Measurements from ENCODE around the gene SUPT6H. TPM values are rescaled to one million over a fixed set of nuclear protein-coding genes. Genes with fewer than 3 reads are reported as not detected.

Gene SUPT6H
- total and polyA plus RNA-seq, 9 of the 15 experiments (the other 6 are each of a cell fraction or from before 2014, with no cell fraction given), result 1.7 to 77.7 (median 49.2) TPM

GRCh38 chr17:28744104-28744971, 82.3 kb downstream of the SUPT6H start (continued):
- TF ChIP-seq MXI1 (IDR thresholded peaks at IDR 0.05; ENCODE audit: low read depth, low read length) (peak; percentile 15; the same call in 1 of the 2 replicates), SMAD4 (CRISPR knock-in tag; conservative IDR thresholded peaks at IDR 0.05) (no peak), ZNF766 (CRISPR knock-in tag; conservative IDR thresholded peaks at IDR 0.05) (no peak), PURB (CRISPR knock-in tag; IDR thresholded peaks at IDR 0.05; ENCODE audit: low read depth) (no peak), ZNF197 (CRISPR knock-in tag; IDR thresholded peaks at IDR 0.05; ENCODE audit: low read depth) (peak; percentile 30; the same call in 1 of the 2 replicates), ZNF764 (CRISPR knock-in tag; IDR thresholded peaks at IDR 0.05; ENCODE audit: low read depth) (no peak), ZNF699 (CRISPR knock-in tag; IDR thresholded peaks at IDR 0.05; ENCODE audit: insufficient replicate concordance) (no peak), ZHX1 (conservative IDR thresholded peaks at IDR 0.05; ENCODE audit: low read length) (no peak), BRD9 (IDR thresholded peaks at IDR 0.05; ENCODE audit: low read depth, partially characterized antibody) (no peak), ZNF449 (CRISPR knock-in tag; IDR thresholded peaks at IDR 0.05) (peak; percentile 71; the same call in 1 of the 2 replicates), ZNF217 (CRISPR knock-in tag; IDR thresholded peaks at IDR 0.05) (no peak), MTA2 (IDR thresholded peaks at IDR 0.05; ENCODE audit: low read depth) (0 out of 2 replicates have a peak, but pooled peaks have one; percentile 14), JUN (IDR thresholded peaks at IDR 0.05; ENCODE audit: borderline replicate concordance, low read depth, low read length) (no peak; the same call in 1 of the 2 replicates), JUN (CRISPR knock-in tag; IDR thresholded peaks at IDR 0.05; ENCODE audit: borderline replicate concordance) (0 out of 2 replicates have a peak, but pooled peaks have one; percentile 69), CBX1 (IDR thresholded peaks at IDR 0.05; ENCODE audit: low read depth) (peak; percentile 2; the same call in 1 of the 2 replicates), CREB1 (IDR thresholded peaks at IDR 0.05) (peak; percentile 96), CREB1 (CRISPR knock-in tag; IDR thresholded peaks at IDR 0.05) (peak; percentile 95), RBBP5 (IDR thresholded peaks at IDR 0.05; ENCODE audit: borderline replicate concordance, insufficient read depth, low read length, poor library complexity, severe bottlenecking) (no peak), PML (IDR thresholded peaks at IDR 0.05; ENCODE audit: low read length) (no peak), NR2F6 (CRISPR knock-in tag; IDR thresholded peaks at IDR 0.05) (no peak), GTF2F1 (IDR thresholded peaks at IDR 0.05; ENCODE audit: low read depth, low read length) (no peak), XRCC5 (IDR thresholded peaks at IDR 0.05; ENCODE audit: low read depth, low read length) (no peak), GABPB1 (CRISPR knock-in tag; IDR thresholded peaks at IDR 0.05) (no peak), TBL1XR1 (IDR thresholded peaks at IDR 0.05; ENCODE audit: low read length in 2 of 2) (peak in 1 of 2 experiments; percentile 20; a peak in 1 of 4 replicates), L3MBTL2 (IDR thresholded peaks at IDR 0.05) (peak; percentile 85; the same call in 1 of the 2 replicates), FUS (optimal IDR thresholded peaks at IDR 0.05; ENCODE audit: low read depth, low read length) (no peak)

Data from K562 (cell line).